Sigmoid colon (tissue), 4 donors: Measurements from ENCODE around the gene HTR6.

Source experiments
- POLR2AphosphoS5 ChIP-seq, 4 donors: sonication (generic); formaldehyde crosslinking; IDR thresholded peaks; one replicate each; pipeline ENCODE4 v1.6.1; 2017; ENCODE audit warnings: antibody characterized with exemption in 4 of 4
- TF ChIP-seq, protein P1 (sequence below), 4 experiments: fragments of 450-650 bp in 3 of 4; fragments of 200-600 bp in 1 of 4; IDR thresholded peaks; one replicate each; pipeline ENCODE4 v1.5.1; 2016 to 2019; ENCODE audit warnings: antibody characterized with exemption in 4 of 4, mild to moderate bottlenecking in 3 of 4, moderate library complexity in 2 of 4

DNA sequence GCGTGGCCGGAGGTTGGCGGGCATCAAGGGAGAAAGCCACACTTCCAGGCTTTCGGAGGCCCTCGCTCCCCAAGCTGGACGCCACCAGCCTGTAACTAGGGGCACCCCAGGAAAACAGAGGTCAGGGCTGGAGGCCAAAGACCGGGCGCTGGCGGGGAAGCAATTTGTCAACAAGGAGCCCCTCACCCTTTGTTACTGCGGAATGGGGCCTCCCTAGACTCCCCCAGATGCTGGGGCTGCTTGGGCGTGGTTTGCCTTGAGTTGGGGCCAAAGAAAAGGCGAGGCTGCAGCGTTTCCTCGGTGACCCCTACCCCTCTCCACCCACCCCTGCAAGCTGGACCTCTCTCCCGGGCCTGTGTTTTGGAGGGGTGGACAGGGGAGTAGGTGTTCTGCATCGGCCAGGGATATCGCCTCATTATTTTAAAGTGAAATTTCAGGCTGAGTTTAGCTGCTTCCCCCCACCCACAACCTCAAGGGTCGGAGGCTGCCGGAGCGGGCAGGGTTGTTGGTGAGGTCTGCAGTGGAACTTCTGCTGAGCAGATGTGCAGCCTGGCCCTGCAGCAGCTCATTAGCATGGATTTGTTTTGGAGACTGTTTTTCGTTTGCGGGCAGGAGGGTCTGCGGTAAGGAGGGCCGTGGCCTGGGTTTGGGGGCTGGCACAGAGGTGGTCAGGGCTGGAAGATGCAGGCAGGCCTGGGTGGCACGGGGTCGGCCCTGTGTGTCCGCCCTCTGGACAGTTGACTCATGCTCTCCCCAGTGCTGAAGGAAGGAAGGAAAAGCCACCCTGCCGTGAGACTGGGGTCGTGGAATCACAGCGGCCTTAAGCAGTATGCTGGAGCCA is 19.0 kb upstream of the HTR6 start:
- TF ChIP-seq, protein P1, sequence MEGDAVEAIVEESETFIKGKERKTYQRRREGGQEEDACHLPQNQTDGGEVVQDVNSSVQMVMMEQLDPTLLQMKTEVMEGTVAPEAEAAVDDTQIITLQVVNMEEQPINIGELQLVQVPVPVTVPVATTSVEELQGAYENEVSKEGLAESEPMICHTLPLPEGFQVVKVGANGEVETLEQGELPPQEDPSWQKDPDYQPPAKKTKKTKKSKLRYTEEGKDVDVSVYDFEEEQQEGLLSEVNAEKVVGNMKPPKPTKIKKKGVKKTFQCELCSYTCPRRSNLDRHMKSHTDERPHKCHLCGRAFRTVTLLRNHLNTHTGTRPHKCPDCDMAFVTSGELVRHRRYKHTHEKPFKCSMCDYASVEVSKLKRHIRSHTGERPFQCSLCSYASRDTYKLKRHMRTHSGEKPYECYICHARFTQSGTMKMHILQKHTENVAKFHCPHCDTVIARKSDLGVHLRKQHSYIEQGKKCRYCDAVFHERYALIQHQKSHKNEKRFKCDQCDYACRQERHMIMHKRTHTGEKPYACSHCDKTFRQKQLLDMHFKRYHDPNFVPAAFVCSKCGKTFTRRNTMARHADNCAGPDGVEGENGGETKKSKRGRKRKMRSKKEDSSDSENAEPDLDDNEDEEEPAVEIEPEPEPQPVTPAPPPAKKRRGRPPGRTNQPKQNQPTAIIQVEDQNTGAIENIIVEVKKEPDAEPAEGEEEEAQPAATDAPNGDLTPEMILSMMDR (IDR thresholded peaks at IDR 0.05), result no peak
- TF ChIP-seq POLR2AphosphoS5 (IDR thresholded peaks at IDR 0.05), result peak in 1 of 4 donors; percentile 4
